Spleen (tissue), 7 donors: ENCODE measurements around the gene MRPL47.

ENCODE experiments used
- POLR2AphosphoS5 ChIP-seq, 3 donors: sonication (generic); formaldehyde crosslinking; IDR thresholded peaks; one replicate each; pipeline ENCODE4 v1.5.1; 2017; ENCODE audit warnings: antibody characterized with exemption in 3 of 3
- TF ChIP-seq, protein P1 (sequence below), 11 experiments: fragments of 200-600 bp in 7 of 11; fragments of 450-650 bp in 4 of 11; sonication (generic) in 4 of 11; IDR thresholded peaks in 8 of 11; conservative IDR thresholded peaks in 3 of 11; 1 replicate in 7 of 11; 2 replicates in 4 of 11; pipeline versions ENCODE4 v1.4.0 to v1.8.0; 2016 to 2021; ENCODE audit warnings: antibody characterized with exemption in 11 of 11, inconsistent platforms in 4 of 11, mild to moderate bottlenecking in 1 of 11
- donor health status: DM: no; HTN: no; CAD: no; lungs with moderate emphysema.
- donor health status: DM: no; HTN: no; CAD: no.
- donor health status: DM: no; HTN: no; CAD: no.

DNA sequence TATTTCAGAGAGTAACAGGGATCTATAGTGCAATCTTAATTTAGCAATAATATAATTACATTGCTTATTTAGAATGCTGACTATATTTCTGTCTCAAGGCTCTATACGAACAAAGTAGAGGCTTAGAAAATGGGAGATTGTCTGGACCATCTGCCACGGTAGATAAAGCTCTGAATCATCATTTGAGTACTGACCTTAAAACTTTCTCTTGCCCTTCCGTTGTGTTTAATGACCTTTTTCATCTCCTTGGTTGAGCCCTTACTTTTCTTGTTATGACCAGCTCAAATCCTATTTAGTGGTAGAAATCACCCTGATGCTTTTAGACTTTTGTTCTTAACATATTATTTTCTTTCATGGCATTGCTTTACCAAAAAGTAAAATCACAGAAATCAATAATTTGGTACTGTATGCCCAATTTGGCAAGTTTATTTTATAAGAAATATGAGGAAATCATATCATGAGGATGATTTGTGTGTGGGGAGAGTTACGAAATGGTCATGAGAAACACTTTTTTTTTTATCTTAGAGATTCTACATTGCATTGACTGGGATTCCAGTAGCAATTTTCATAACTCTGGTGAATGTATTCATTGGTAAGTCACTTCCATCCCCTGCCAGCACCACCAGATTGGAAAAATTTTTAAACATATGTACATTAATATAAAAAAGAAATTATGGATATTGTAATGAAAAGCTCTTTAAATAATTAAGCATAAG is 11.2 kb upstream of the MRPL47 start:
- TF ChIP-seq, protein P1, sequence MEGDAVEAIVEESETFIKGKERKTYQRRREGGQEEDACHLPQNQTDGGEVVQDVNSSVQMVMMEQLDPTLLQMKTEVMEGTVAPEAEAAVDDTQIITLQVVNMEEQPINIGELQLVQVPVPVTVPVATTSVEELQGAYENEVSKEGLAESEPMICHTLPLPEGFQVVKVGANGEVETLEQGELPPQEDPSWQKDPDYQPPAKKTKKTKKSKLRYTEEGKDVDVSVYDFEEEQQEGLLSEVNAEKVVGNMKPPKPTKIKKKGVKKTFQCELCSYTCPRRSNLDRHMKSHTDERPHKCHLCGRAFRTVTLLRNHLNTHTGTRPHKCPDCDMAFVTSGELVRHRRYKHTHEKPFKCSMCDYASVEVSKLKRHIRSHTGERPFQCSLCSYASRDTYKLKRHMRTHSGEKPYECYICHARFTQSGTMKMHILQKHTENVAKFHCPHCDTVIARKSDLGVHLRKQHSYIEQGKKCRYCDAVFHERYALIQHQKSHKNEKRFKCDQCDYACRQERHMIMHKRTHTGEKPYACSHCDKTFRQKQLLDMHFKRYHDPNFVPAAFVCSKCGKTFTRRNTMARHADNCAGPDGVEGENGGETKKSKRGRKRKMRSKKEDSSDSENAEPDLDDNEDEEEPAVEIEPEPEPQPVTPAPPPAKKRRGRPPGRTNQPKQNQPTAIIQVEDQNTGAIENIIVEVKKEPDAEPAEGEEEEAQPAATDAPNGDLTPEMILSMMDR (IDR thresholded peaks at IDR 0.05 in 8 of 11, conservative IDR thresholded peaks at IDR 0.05 in 3 of 11), result no peak
- TF ChIP-seq POLR2AphosphoS5 (IDR thresholded peaks at IDR 0.05), result no peak
